Choroid plexus epithelial cell (primary cell): ENCODE data around the gene BARHL1.

Source experiments
- DNase-seq: peaks from one replicate; pipeline ENCODE4 v3.0.0-alpha.2; 2010; ENCODE audit warnings: low read depth
- H3K4me3 ChIP-seq: 2 replicates; pipeline ENCODE4 v1.5.1; 2011; ENCODE audit warnings: low read depth, mild to moderate bottlenecking, control low read depth, low read length, moderate library complexity
- CTCF ChIP-seq: conservative IDR thresholded peaks from 2 replicates; pipeline ENCODE4 v1.5.1; 2011; ENCODE audit warnings: low read depth, mild to moderate bottlenecking, control low read depth, inconsistent platforms, low read length, moderate library complexity

BARHL1 gene

GRCh38 chr9:132578367-132578932 lies 4.0 kb upstream of the BARHL1 start:
- DNase-seq, result no peak
- TF ChIP-seq CTCF, result no peak
- no peak overlapping the region for H3K4me3 ChIP-seq

- TF ChIP-seq CTCF, result no peak
- H3K4me3 ChIP-seq, result no peak overlapping the region
- DNase-seq, result no peak
Observed at GRCh38 chr9:132579427-132579798, 3.0 kb upstream of the BARHL1 start.

GRCh38 chr9:132582786-132583583 lies 579 bp downstream of the BARHL1 start:
- DNase-seq, result no peak
- no peak for TF ChIP-seq CTCF

GRCh38 chr9:132583584-132584304 lies 1.3 kb downstream of the BARHL1 start:
- no peak for DNase-seq
- H3K4me3 ChIP-seq, result no peak overlapping the region
- TF ChIP-seq CTCF, result no peak

More at GRCh38 chr9:132582786-132583583, 579 bp downstream of the BARHL1 start:
- H3K4me3 ChIP-seq, result no peak overlapping the region

- H3K4me3 ChIP-seq, result no peak overlapping the region
- no peak for TF ChIP-seq CTCF
- no peak for DNase-seq
Observed at GRCh38 chr9:132584601-132585560, 2.5 kb downstream of the BARHL1 start.
